A549 (cell line): Measurements from ENCODE around the gene FAM228B. TPM values are rescaled to one million over a fixed set of nuclear protein-coding genes. Genes with fewer than 3 reads are reported as not detected.
A peak's percentile ranks its signal among the peaks of the same experiment; 100 is the strongest.

Experiments used
- ATAC-seq, 2 experiments: fragments of 200-7000 bp in 1 of 2; fragments of >200 bp in 1 of 2; cut with Nextera tagmentation in 1 of 2; cut with Tn5 transposase in 1 of 2; 3 replicates each; pipeline versions ENCODE4 v1.8.0 to v1.9.1; 2018 to 2020; ENCODE audit warnings: mild to moderate bottlenecking in 1 of 2, moderate library complexity in 1 of 2
- CTCF ChIA-PET: fragments of 300-600 bp; sonication (Branson Sonifier 250); formaldehyde crosslinking; extraction: SDS; loops from one replicate; lab custom pipeline; 2021; ENCODE audit warnings: antibody characterized with exemption, inconsistent platforms; lab: Yijun Ruan, JAX
- POLR2A ChIA-PET: fragments of 350-600 bp; formaldehyde crosslinking; extraction: SDS; loops from one replicate; lab custom pipeline; 2021; ENCODE audit warnings: antibody characterized with exemption, inconsistent platforms; lab: Yijun Ruan, JAX
- DNase-seq, 2 experiments: peaks; one replicate each; pipeline versions ENCODE4 v3.0.0 to v3.0.0-alpha.2; 2011 to 2016; ENCODE audit warnings: low read depth in 1 of 2, low spot score in 1 of 2
- FAIRE-seq: peaks from 2 replicates; lab custom pipeline; 2011; peaks lifted over from hg19 to GRCh38; lab: Jason Lieb, UNC
- H3K27ac ChIP-seq, 2 experiments: fragments of >200 bp; sonication (Bioruptor Twin); formaldehyde crosslinking; 3 replicates each; pipeline ENCODE4 v1.5.1; 2016 to 2017
- H3K4me1 ChIP-seq: fragments of >200 bp; sonication (Bioruptor Twin); formaldehyde crosslinking; 3 replicates; pipeline ENCODE4 v1.6.1; 2016
- H3K4me2 ChIP-seq: fragments of >200 bp; sonication (Bioruptor Twin); formaldehyde crosslinking; 3 replicates; pipeline ENCODE4 v1.6.1; 2016
- H3K4me3 ChIP-seq: fragments of >200 bp; sonication (Bioruptor Twin); formaldehyde crosslinking; 3 replicates; pipeline ENCODE4 v1.5.1; 2016
- H3K9me3 ChIP-seq: fragments of >200 bp; sonication (Bioruptor Twin); formaldehyde crosslinking; 3 replicates; pipeline ENCODE4 v1.6.1; 2016
- BHLHE40 ChIP-seq: IDR thresholded peaks from 2 replicates; pipeline ENCODE4 v1.6.1; 2012; ENCODE audit warnings: low read depth, low read length, inconsistent platforms
- EP300 ChIP-seq, 2 experiments: fragments of >200 bp; sonication (Bioruptor Twin); formaldehyde crosslinking; IDR thresholded peaks; 2 replicates in 1 of 2; 3 replicates in 1 of 2; pipeline ENCODE4 v1.6.1; 2016 to 2017
- FOSB ChIP-seq: fragments of 250-450 bp; sonication (Bioruptor Pico); IDR thresholded peaks from 2 replicates; pipeline ENCODE4 v1.5.0; 2020; ENCODE audit warnings: mild to moderate bottlenecking, moderate library complexity
- HDAC2 ChIP-seq: fragments of 200-600 bp; sonication (generic); IDR thresholded peaks from 2 replicates; pipeline ENCODE4 v1.6.1; 2016
- JUNB ChIP-seq: fragments of >200 bp; sonication (Bioruptor Twin); formaldehyde crosslinking; IDR thresholded peaks from 2 replicates; pipeline ENCODE4 v1.6.1; 2016
- KDM1A ChIP-seq: fragments of 200-600 bp; sonication (generic); IDR thresholded peaks from 2 replicates; pipeline ENCODE4 v1.6.1; 2016; ENCODE audit warnings: low read depth, mild to moderate bottlenecking
- KDM5A ChIP-seq: fragments of 200-600 bp; sonication (generic); IDR thresholded peaks from 2 replicates; pipeline ENCODE4 v1.6.1; 2016; ENCODE audit warnings: antibody characterized with exemption, mild to moderate bottlenecking
- MAZ ChIP-seq: fragments of 150-350 bp; IDR thresholded peaks from 2 replicates; pipeline ENCODE4 v1.6.1; 2014; ENCODE audit warnings: antibody characterized with exemption, low read depth, low read length, borderline replicate concordance
- NFE2L2 ChIP-seq: fragments of 150-350 bp; conservative IDR thresholded peaks from 2 replicates; pipeline ENCODE4 v1.6.1; 2014; ENCODE audit warnings: low read length
- NR3C1 ChIP-seq: fragments of >200 bp; sonication (Bioruptor Twin); formaldehyde crosslinking; IDR thresholded peaks from 3 replicates; pipeline ENCODE4 v1.6.1; 2017
- PHF8 ChIP-seq: fragments of 200-600 bp; sonication (generic); IDR thresholded peaks from 2 replicates; pipeline ENCODE4 v1.6.1; 2016; ENCODE audit warnings: low read depth, mild to moderate bottlenecking, antibody characterized with exemption, moderate library complexity, borderline replicate concordance
- POLR2AphosphoS2 ChIP-seq: conservative IDR thresholded peaks from 2 replicates; pipeline ENCODE4 v1.6.1; 2012; ENCODE audit warnings: low read length, improper control_type of control experiment, inconsistent platforms
- RAD21 ChIP-seq, 2 experiments: fragments of >200 bp in 1 of 2; sonication (Bioruptor Twin) in 1 of 2; formaldehyde crosslinking in 1 of 2; IDR thresholded peaks in 1 of 2; conservative IDR thresholded peaks in 1 of 2; 2 replicates in 1 of 2; 3 replicates in 1 of 2; pipeline ENCODE4 v1.6.1; 2012 to 2018; ENCODE audit warnings: inconsistent platforms in 1 of 2
- RARB ChIP-seq: fragments of 250-450 bp; sonication (Bioruptor Pico); IDR thresholded peaks from 2 replicates; pipeline ENCODE4 v1.8.0; 2021; ENCODE audit warnings: mild to moderate bottlenecking, moderate library complexity
- RFX5 ChIP-seq: fragments of 450-650 bp; IDR thresholded peaks from 2 replicates; pipeline ENCODE4 v1.7.1; 2014; ENCODE audit warnings: antibody characterized with exemption, mild to moderate bottlenecking, moderate library complexity
- SMC3 ChIP-seq: fragments of >200 bp; sonication (Bioruptor Twin); formaldehyde crosslinking; IDR thresholded peaks from 3 replicates; pipeline ENCODE4 v1.6.1; 2018; ENCODE audit warnings: inconsistent platforms
- ZNF302 ChIP-seq: fragments of 250-450 bp; sonication (Bioruptor Pico); IDR thresholded peaks from 2 replicates; pipeline ENCODE4 v1.9.0; 2021; ENCODE audit warnings: inconsistent platforms, mild to moderate bottlenecking, moderate library complexity
- WGBS: methylation state at CpG from one replicate; pipeline ENCODE4 v1.1.6; 2017; ENCODE audit errors: missing lambda C conversion rate; 5-methylcytosine and 5-hydroxymethylcytosine counted together
- polyA plus RNA-seq, 4 experiments: library from polyadenylated mRNA; depleted of rRNA in 3 of 4; stranded (reverse); fragments of >200 nt; fragmentation: RNase III in 1 of 4; extraction: RNeasy Plus Mini Kit Qiagen cat#74134 plus additional on column Dnase treatment in 1 of 4; gene quantifications; 2 replicates in 3 of 4; 3 replicates in 1 of 4; pipeline ENCODE4 v1.2.3, GENCODE V29; 2011 to 2017
- TF ChIP-seq, protein P1 (sequence below): fragments of >200 bp; sonication (Bioruptor Twin); formaldehyde crosslinking; IDR thresholded peaks from 3 replicates; pipeline ENCODE4 v1.5.1; 2016
- TF ChIP-seq, protein P2 (sequence below): fragments of 250-450 bp; sonication (Bioruptor Pico); IDR thresholded peaks from 2 replicates; pipeline ENCODE4 v1.5.0; 2021; ENCODE audit warnings: mild to moderate bottlenecking, moderate library complexity, borderline replicate concordance
- TF ChIP-seq, protein P3 (sequence below): fragments of 150-350 bp; IDR thresholded peaks from 2 replicates; pipeline ENCODE4 v1.6.1; 2014; ENCODE audit warnings: low read depth, mild to moderate bottlenecking, low read length
- TF ChIP-seq, protein P4 (sequence below): fragments of 250-450 bp; sonication (Bioruptor Pico); IDR thresholded peaks from 2 replicates; pipeline ENCODE4 v1.5.0; 2020; ENCODE audit warnings: low read depth, mild to moderate bottlenecking, moderate library complexity
- TF ChIP-seq, protein P5 (sequence below): IDR thresholded peaks from 2 replicates; pipeline ENCODE4 v1.6.1; 2012; ENCODE audit warnings: low read depth, borderline replicate concordance
- TF ChIP-seq, protein P6 (sequence below): fragments of >200 bp; sonication (Bioruptor Twin); formaldehyde crosslinking; IDR thresholded peaks from 2 replicates; pipeline ENCODE4 v1.6.1; 2016
- TF ChIP-seq, protein P7 (sequence below): fragments of 200-600 bp; sonication (generic); IDR thresholded peaks from 2 replicates; pipeline ENCODE4 v1.6.1; 2016; ENCODE audit warnings: antibody characterized with exemption, mild to moderate bottlenecking, moderate library complexity

The FAM228B gene
- polyA plus RNA-seq, 2 of the 4 experiments (the other 2 are of a cell fraction) = 3.8 to 7.6 TPM

DNA sequence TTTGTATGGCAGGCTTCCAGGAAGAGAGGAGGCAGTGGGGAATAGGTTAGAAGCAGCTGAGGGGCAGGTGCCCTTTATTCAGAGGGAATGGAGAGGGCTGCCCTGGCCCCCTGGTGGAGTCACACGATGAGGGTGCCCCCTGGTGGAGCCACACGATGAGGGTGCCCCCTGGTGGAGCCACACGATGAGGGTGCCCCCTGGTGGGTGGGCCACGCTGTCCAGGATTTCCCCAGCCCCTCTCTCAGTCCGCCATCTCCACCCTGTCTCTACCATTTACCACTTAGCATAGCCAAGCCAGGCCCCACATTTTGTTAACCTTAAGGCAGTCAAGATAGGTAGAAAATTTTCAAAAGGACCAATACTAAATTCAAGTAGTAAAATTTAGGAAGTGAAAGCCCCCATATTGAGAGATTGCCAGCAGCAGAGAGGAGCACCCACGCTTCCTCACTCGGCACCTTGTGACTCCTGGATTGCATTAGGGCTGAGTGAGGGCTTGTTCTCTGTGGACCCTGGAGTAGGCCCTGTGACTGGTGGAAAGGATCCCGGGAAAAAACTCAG lies 41.2 kb downstream of the FAM228B start (continued):
- TF ChIP-seq, protein P1, sequence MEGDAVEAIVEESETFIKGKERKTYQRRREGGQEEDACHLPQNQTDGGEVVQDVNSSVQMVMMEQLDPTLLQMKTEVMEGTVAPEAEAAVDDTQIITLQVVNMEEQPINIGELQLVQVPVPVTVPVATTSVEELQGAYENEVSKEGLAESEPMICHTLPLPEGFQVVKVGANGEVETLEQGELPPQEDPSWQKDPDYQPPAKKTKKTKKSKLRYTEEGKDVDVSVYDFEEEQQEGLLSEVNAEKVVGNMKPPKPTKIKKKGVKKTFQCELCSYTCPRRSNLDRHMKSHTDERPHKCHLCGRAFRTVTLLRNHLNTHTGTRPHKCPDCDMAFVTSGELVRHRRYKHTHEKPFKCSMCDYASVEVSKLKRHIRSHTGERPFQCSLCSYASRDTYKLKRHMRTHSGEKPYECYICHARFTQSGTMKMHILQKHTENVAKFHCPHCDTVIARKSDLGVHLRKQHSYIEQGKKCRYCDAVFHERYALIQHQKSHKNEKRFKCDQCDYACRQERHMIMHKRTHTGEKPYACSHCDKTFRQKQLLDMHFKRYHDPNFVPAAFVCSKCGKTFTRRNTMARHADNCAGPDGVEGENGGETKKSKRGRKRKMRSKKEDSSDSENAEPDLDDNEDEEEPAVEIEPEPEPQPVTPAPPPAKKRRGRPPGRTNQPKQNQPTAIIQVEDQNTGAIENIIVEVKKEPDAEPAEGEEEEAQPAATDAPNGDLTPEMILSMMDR = peak; percentile 93
- TF ChIP-seq, protein P2, sequence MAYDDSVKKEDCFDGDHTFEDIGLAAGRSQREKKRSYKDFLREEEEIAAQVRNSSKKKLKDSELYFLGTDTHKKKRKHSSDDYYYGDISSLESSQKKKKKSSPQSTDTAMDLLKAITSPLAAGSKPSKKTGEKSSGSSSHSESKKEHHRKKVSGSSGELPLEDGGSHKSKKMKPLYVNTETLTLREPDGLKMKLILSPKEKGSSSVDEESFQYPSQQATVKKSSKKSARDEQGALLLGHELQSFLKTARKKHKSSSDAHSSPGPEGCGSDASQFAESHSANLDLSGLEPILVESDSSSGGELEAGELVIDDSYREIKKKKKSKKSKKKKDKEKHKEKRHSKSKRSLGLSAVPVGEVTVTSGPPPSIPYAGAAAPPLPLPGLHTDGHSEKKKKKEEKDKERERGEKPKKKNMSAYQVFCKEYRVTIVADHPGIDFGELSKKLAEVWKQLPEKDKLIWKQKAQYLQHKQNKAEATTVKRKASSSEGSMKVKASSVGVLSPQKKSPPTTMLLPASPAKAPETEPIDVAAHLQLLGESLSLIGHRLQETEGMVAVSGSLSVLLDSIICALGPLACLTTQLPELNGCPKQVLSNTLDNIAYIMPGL (CRISPR knock-in tag) = no peak
- TF ChIP-seq SMC3 = peak; percentile 90
- TF ChIP-seq PHF8 = no peak
- TF ChIP-seq, protein P3, sequence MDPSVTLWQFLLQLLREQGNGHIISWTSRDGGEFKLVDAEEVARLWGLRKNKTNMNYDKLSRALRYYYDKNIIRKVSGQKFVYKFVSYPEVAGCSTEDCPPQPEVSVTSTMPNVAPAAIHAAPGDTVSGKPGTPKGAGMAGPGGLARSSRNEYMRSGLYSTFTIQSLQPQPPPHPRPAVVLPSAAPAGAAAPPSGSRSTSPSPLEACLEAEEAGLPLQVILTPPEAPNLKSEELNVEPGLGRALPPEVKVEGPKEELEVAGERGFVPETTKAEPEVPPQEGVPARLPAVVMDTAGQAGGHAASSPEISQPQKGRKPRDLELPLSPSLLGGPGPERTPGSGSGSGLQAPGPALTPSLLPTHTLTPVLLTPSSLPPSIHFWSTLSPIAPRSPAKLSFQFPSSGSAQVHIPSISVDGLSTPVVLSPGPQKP = no peak
- TF ChIP-seq FOSB (CRISPR knock-in tag) = no peak
- no peak for TF ChIP-seq KDM1A
- TF ChIP-seq POLR2AphosphoS2 = no peak
- TF ChIP-seq, protein P4, sequence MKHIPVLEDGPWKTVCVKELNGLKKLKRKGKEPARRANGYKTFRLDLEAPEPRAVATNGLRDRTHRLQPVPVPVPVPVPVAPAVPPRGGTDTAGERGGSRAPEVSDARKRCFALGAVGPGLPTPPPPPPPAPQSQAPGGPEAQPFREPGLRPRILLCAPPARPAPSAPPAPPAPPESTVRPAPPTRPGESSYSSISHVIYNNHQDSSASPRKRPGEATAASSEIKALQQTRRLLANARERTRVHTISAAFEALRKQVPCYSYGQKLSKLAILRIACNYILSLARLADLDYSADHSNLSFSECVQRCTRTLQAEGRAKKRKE (CRISPR knock-in tag) = no peak
- TF ChIP-seq NR3C1 = no peak
- no peak for TF ChIP-seq RARB (CRISPR knock-in tag)
- TF ChIP-seq HDAC2 = no peak
- peak; percentile 86 to 91 for TF ChIP-seq RAD21 (conservative IDR thresholded peaks at IDR 0.05 in 1 of 2, IDR thresholded peaks at IDR 0.05 in 1 of 2)
- TF ChIP-seq MAZ = no peak

DNA sequence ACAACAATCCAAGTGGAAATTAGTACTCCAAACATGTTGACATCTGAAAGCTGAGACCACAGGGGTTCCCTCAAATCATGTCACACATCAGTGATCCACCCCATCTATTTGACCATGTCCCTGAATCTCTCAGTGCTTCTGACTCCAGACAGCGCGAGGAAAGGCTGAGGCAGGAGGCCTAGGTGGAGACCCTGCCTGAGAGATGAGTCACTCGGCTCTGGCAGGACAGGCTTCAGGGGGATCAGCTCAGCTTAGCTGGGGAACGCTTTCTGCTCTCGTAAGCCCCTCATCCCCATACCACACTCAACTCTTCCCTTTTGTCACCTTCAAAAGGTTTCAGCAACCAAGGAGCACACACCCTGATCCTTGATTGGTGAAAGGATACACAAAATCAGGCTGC lies 45.8 kb downstream of the FAM228B start:
- Histone ChIP-seq H3K4me3 (no peak overlapping the region), H3K4me2 (no peak overlapping the region), H3K4me1 (no peaks in the 10 kb centered on the region), H3K27ac (no peak overlapping the region), H3K9me3 (no peaks in the 10 kb centered on the region)
- 89% methylated on average over 5 of the region's 5 CpGs for WGBS
- CTCF ChIA-PET = interaction anchor here (2.7 kb wide), 1 partner anchor 85 kb away, joined by 10 read pairs; the partner anchor contains the start of gene TP53I3
- DNase-seq = no peak
- POLR2A ChIA-PET = no interaction called here
- TF ChIP-seq, protein P5, sequence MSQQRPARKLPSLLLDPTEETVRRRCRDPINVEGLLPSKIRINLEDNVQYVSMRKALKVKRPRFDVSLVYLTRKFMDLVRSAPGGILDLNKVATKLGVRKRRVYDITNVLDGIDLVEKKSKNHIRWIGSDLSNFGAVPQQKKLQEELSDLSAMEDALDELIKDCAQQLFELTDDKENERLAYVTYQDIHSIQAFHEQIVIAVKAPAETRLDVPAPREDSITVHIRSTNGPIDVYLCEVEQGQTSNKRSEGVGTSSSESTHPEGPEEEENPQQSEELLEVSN = no peak
- TF ChIP-seq EP300 (IDR thresholded peaks at IDR 0.05) = no peak
- TF ChIP-seq, protein P6, sequence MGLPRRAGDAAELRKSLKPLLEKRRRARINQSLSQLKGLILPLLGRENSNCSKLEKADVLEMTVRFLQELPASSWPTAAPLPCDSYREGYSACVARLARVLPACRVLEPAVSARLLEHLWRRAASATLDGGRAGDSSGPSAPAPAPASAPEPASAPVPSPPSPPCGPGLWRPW = no peak
- no peak for TF ChIP-seq NR3C1
- TF ChIP-seq NFE2L2 = no peak
- TF ChIP-seq ZNF302 = no peak
- TF ChIP-seq KDM5A = no peak
- no peak for TF ChIP-seq BHLHE40
- TF ChIP-seq, protein P7, sequence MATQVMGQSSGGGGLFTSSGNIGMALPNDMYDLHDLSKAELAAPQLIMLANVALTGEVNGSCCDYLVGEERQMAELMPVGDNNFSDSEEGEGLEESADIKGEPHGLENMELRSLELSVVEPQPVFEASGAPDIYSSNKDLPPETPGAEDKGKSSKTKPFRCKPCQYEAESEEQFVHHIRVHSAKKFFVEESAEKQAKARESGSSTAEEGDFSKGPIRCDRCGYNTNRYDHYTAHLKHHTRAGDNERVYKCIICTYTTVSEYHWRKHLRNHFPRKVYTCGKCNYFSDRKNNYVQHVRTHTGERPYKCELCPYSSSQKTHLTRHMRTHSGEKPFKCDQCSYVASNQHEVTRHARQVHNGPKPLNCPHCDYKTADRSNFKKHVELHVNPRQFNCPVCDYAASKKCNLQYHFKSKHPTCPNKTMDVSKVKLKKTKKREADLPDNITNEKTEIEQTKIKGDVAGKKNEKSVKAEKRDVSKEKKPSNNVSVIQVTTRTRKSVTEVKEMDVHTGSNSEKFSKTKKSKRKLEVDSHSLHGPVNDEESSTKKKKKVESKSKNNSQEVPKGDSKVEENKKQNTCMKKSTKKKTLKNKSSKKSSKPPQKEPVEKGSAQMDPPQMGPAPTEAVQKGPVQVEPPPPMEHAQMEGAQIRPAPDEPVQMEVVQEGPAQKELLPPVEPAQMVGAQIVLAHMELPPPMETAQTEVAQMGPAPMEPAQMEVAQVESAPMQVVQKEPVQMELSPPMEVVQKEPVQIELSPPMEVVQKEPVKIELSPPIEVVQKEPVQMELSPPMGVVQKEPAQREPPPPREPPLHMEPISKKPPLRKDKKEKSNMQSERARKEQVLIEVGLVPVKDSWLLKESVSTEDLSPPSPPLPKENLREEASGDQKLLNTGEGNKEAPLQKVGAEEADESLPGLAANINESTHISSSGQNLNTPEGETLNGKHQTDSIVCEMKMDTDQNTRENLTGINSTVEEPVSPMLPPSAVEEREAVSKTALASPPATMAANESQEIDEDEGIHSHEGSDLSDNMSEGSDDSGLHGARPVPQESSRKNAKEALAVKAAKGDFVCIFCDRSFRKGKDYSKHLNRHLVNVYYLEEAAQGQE = no peak
- no peak for TF ChIP-seq RFX5
- no peak for TF ChIP-seq JUNB
- TF ChIP-seq KDM1A = no peak
- TF ChIP-seq POLR2AphosphoS2 = no peak
- FAIRE-seq = no peak
- no peak for ATAC-seq
